ENCODE measurements around the gene LYRM7.
A peak's percentile ranks its signal among the peaks of the same experiment; 100 is the strongest.

LYRM7 gene

GRCh38 chr5:131165119-131165727 is 5.5 kb upstream of the LYRM7 start, which contains the start of gene HINT1 (continued):
- TF ChIP-seq ZNF776 (tag by site-specific recombination; IDR thresholded peaks at IDR 0.05; ENCODE audit: borderline replicate concordance) (no peak), ZNF830 (tag by site-specific recombination; IDR thresholded peaks at IDR 0.05; ENCODE audit: low read depth) (no peak), ZNF335 (tag by site-specific recombination; conservative IDR thresholded peaks at IDR 0.05) (peak; percentile 26), ZNF501 (tag by site-specific recombination; IDR thresholded peaks at IDR 0.05) (peak; percentile 57; the same call in 1 of the 2 replicates), ZNF555 (tag by site-specific recombination; conservative IDR thresholded peaks at IDR 0.05) (no peak), BCL6B (tag by site-specific recombination; IDR thresholded peaks at IDR 0.05) (no peak), ZNF324 (tag by site-specific recombination; IDR thresholded peaks at IDR 0.05) (0 out of 2 replicates have a peak, but pooled peaks have one; percentile 33), REST (tag by site-specific recombination; IDR thresholded peaks at IDR 0.05) (peak; percentile 22; the same call in 1 of the 2 replicates), ZNF558 (tag by site-specific recombination; IDR thresholded peaks at IDR 0.05) (no peak), GLIS2 (tag by site-specific recombination; IDR thresholded peaks at IDR 0.05) (peak; percentile 15; the same call in 1 of the 2 replicates), ZBTB10 (tag by site-specific recombination; IDR thresholded peaks at IDR 0.05) (peak; percentile 19; the same call in 1 of the 2 replicates), ZNF843 (tag by site-specific recombination; IDR thresholded peaks at IDR 0.05) (no peak), HOXD13 (CRISPR knock-in tag; IDR thresholded peaks at IDR 0.05; ENCODE audit: borderline replicate concordance) (no peak), ZNF223 (tag by site-specific recombination; IDR thresholded peaks at IDR 0.05) (no peak), ZFP69B (tag by site-specific recombination; IDR thresholded peaks at IDR 0.05) (no peak), ZEB2 (tag by site-specific recombination; IDR thresholded peaks at IDR 0.05) (0 out of 2 replicates have a peak, but pooled peaks have one; percentile 44), ZNF10 (tag by site-specific recombination; IDR thresholded peaks at IDR 0.05) (no peak)
- TF ChIP-seq, protein P1, sequence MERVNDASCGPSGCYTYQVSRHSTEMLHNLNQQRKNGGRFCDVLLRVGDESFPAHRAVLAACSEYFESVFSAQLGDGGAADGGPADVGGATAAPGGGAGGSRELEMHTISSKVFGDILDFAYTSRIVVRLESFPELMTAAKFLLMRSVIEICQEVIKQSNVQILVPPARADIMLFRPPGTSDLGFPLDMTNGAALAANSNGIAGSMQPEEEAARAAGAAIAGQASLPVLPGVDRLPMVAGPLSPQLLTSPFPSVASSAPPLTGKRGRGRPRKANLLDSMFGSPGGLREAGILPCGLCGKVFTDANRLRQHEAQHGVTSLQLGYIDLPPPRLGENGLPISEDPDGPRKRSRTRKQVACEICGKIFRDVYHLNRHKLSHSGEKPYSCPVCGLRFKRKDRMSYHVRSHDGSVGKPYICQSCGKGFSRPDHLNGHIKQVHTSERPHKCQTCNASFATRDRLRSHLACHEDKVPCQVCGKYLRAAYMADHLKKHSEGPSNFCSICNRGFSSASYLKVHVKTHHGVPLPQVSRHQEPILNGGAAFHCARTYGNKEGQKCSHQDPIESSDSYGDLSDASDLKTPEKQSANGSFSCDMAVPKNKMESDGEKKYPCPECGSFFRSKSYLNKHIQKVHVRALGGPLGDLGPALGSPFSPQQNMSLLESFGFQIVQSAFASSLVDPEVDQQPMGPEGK (tag by site-specific recombination; IDR thresholded peaks at IDR 0.05) = peak; percentile 34; the same call in 1 of the 2 replicates
- TF ChIP-seq, protein P2, sequence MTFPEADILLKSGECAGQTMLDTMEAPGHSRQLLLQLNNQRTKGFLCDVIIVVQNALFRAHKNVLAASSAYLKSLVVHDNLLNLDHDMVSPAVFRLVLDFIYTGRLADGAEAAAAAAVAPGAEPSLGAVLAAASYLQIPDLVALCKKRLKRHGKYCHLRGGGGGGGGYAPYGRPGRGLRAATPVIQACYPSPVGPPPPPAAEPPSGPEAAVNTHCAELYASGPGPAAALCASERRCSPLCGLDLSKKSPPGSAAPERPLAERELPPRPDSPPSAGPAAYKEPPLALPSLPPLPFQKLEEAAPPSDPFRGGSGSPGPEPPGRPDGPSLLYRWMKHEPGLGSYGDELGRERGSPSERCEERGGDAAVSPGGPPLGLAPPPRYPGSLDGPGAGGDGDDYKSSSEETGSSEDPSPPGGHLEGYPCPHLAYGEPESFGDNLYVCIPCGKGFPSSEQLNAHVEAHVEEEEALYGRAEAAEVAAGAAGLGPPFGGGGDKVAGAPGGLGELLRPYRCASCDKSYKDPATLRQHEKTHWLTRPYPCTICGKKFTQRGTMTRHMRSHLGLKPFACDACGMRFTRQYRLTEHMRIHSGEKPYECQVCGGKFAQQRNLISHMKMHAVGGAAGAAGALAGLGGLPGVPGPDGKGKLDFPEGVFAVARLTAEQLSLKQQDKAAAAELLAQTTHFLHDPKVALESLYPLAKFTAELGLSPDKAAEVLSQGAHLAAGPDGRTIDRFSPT (tag by site-specific recombination; IDR thresholded peaks at IDR 0.05) = peak; percentile 59
- TF ChIP-seq, protein P3, sequence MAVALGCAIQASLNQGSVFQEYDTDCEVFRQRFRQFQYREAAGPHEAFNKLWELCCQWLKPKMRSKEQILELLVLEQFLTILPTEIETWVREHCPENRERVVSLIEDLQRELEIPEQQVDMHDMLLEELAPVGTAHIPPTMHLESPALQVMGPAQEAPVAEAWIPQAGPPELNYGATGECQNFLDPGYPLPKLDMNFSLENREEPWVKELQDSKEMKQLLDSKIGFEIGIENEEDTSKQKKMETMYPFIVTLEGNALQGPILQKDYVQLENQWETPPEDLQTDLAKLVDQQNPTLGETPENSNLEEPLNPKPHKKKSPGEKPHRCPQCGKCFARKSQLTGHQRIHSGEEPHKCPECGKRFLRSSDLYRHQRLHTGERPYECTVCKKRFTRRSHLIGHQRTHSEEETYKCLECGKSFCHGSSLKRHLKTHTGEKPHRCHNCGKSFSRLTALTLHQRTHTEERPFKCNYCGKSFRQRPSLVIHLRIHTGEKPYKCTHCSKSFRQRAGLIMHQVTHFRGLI (tag by site-specific recombination; IDR thresholded peaks at IDR 0.05) = 0 out of 2 replicates have a peak, but pooled peaks have one; percentile 15
- TF ChIP-seq, protein P4, sequence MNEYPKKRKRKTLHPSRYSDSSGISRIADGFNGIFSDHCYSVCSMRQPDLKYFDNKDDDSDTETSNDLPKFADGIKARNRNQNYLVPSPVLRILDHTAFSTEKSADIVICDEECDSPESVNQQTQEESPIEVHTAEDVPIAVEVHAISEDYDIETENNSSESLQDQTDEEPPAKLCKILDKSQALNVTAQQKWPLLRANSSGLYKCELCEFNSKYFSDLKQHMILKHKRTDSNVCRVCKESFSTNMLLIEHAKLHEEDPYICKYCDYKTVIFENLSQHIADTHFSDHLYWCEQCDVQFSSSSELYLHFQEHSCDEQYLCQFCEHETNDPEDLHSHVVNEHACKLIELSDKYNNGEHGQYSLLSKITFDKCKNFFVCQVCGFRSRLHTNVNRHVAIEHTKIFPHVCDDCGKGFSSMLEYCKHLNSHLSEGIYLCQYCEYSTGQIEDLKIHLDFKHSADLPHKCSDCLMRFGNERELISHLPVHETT (tag by site-specific recombination; IDR thresholded peaks at IDR 0.05) = no peak
